ENCODE data around the gene TMEM139. TPM values are rescaled to one million over a fixed set of nuclear protein-coding genes. Genes with fewer than 3 reads are reported as not detected.

Gene TMEM139
- total RNA-seq, 1 donor from 2014 or later, result 14.5 TPM

GRCh38 chr7:143248761-143249354 lies 35.9 kb upstream of the TMEM139 start:
- no peak for DNase-seq (ENCODE audit: low read depth)
- TF ChIP-seq, protein P1, sequence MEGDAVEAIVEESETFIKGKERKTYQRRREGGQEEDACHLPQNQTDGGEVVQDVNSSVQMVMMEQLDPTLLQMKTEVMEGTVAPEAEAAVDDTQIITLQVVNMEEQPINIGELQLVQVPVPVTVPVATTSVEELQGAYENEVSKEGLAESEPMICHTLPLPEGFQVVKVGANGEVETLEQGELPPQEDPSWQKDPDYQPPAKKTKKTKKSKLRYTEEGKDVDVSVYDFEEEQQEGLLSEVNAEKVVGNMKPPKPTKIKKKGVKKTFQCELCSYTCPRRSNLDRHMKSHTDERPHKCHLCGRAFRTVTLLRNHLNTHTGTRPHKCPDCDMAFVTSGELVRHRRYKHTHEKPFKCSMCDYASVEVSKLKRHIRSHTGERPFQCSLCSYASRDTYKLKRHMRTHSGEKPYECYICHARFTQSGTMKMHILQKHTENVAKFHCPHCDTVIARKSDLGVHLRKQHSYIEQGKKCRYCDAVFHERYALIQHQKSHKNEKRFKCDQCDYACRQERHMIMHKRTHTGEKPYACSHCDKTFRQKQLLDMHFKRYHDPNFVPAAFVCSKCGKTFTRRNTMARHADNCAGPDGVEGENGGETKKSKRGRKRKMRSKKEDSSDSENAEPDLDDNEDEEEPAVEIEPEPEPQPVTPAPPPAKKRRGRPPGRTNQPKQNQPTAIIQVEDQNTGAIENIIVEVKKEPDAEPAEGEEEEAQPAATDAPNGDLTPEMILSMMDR (conservative IDR thresholded peaks at IDR 0.05; ENCODE audit: low read depth, low read length), result no peak
- no peak overlapping the region for H3K4me3 ChIP-seq (ENCODE audit: low read depth, low read length)

DNA sequence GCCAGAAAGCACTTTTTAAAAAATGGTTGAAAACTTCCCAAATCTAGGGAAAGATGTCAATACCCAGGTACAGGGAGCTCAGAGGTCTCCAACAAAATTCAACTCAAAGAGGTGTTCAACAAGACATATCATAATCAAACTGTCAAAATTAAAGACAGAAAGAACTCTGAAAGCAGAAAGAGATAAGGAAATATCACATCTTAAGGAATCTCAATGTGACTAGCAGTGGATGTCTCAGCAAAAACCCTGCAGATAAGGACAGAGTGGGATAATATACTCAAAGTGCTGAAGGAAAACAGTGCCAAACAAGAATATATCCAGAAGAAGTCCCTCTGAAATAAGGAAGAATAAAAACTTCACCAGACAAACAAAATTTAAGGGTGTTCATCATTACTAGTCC lies 34.6 kb upstream of the TMEM139 start:
- TF ChIP-seq, protein P1 (conservative IDR thresholded peaks at IDR 0.05; ENCODE audit: low read depth, low read length), result no peak
- DNase-seq (ENCODE audit: low read depth), result no peak
- H3K4me3 ChIP-seq (ENCODE audit: low read depth, low read length), result no peak overlapping the region

DNA sequence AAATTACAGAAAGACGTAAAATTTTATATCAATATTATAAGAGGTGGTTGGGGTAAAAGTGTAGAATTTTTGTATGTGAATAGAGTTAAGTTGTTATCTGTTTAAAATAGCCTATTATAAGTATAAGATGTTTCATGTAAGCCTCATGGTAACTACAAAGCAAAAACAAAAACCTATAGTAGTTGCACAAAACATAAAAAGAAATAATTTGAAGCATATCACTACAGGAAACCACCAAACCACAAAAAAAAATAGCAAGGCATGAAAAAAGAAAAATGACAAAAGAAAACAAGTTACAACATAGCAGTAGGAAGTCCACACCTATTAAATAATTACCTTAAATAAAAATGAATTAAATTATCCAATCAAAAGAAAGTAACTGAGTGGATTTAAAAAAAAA lies 33.9 kb upstream of the TMEM139 start:
- DNase-seq (ENCODE audit: low read depth), result no peak
- TF ChIP-seq, protein P1 (conservative IDR thresholded peaks at IDR 0.05; ENCODE audit: low read depth, low read length), result no peak
- H3K4me3 ChIP-seq (ENCODE audit: low read depth, low read length), result no peak overlapping the region

- H3K4me3 ChIP-seq (ENCODE audit: low read depth, low read length), result no peak overlapping the region
- DNase-seq (ENCODE audit: low read depth), result no peak
- TF ChIP-seq, protein P1 (conservative IDR thresholded peaks at IDR 0.05; ENCODE audit: low read depth, low read length), result no peak
Measured at GRCh38 chr7:143252006-143252405, 32.8 kb upstream of the TMEM139 start.

DNA sequence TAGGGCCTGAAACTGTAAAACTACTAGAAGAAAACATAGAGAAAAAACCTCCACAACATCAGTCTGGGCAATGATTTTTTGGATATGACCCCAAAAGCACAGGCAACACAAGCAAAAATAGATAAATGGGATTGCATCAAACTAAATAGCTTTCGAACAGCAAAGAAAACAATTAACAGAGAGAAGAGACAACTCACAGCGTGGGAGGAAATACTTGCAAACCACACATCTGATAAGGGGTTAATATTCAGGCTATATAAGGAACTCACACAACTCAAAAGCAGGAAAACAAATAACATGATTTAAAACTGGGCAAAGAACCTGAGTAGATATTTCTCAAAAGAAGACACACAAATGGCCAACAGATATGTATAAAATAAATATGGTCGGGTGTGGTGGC lies 29.2 kb upstream of the TMEM139 start:
- TF ChIP-seq, protein P1 (conservative IDR thresholded peaks at IDR 0.05; ENCODE audit: low read depth, low read length), result no peak
- no peak for DNase-seq (ENCODE audit: low read depth)

GRCh38 chr7:143256325-143256724 lies 28.4 kb upstream of the TMEM139 start:
- DNase-seq (ENCODE audit: low read depth), result no peak
- TF ChIP-seq, protein P1 (conservative IDR thresholded peaks at IDR 0.05; ENCODE audit: low read depth, low read length), result no peak
- no peak overlapping the region for H3K4me3 ChIP-seq (ENCODE audit: low read depth, low read length)

More for the DNA sequence above, 29.2 kb upstream of the TMEM139 start:
- H3K4me3 ChIP-seq (ENCODE audit: low read depth, low read length), result no peak overlapping the region

DNA sequence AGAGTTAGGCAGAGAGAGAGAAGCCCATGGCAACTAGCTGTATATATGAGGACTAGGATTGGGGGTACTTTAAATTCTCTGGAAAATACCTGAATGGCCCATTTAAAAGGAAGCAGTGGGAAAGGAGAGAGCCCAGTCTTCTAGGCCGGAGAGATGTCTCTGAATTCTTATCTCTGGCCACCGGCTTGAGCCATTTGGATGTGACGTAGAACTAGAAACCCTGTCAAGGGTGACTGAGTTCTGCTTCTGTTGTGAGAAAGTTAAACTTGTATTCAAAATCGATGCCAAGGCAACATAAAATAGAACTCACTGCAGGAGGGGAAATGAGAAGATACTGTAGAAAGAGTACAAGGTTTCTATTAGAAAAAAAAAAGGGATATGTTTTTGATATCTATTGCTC lies 27.8 kb upstream of the TMEM139 start:
- H3K4me3 ChIP-seq (ENCODE audit: low read depth, low read length), result no peak overlapping the region
- TF ChIP-seq, protein P1 (conservative IDR thresholded peaks at IDR 0.05; ENCODE audit: low read depth, low read length), result no peak
- DNase-seq (ENCODE audit: low read depth), result no peak
